NCI-H2196 (cell line): ENCODE measurements around the gene XAGE2.

Source experiments
- DNase-seq: peaks from one replicate; lab custom pipeline; 2025; ENCODE audit not compliant: unreplicated experiment; lab: John Stamatoyannopoulos, UW

XAGE2 gene

DNA sequence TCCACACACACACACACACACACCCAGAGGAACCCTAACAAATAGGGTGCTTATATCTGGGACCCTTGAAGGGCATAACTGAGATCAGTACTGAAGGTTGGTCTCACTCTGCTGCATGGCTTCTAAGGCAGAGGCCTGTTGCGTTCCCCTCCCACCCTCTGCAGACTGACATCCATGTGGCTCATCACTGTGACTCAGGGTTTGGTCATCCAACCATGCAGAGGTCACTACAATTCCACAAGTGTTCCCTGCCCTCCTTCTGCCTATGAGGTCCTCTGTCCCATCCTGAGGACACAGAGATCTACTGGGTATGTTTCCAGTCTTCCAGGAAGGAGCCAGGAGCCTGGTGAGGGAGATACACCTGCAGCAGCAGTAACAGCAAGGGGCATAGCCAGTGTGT lies 55.8 kb downstream of the XAGE2 start:
- DNase-seq, result no peak
